Neural cell (in vitro differentiated cells): ENCODE results near the gene CHST8. TPM values are rescaled to one million over a fixed set of nuclear protein-coding genes. Genes with fewer than 3 reads are reported as not detected.
A peak's percentile ranks its signal among the peaks of the same experiment; 100 is the strongest.

Experiments
- H2AFZ ChIP-seq: fragments of 200-600, 300-800 bp; sonication (generic), shearing (Covaris generic); 2 replicates; pipeline ENCODE4 v1.6.0; 2014; ENCODE audit warnings: low read depth, mild to moderate bottlenecking, antibody characterized with exemption, low read length, moderate library complexity
- H3F3A ChIP-seq: fragments of 200-600 bp; shearing (Covaris generic); 2 replicates; pipeline ENCODE4 v1.6.1; 2016; ENCODE audit warnings: mild to moderate bottlenecking, moderate library complexity, mixed read lengths, antibody characterized with exemption, low read length; ENCODE audit not compliant: insufficient read depth, poor library complexity, severe bottlenecking
- H3K27ac ChIP-seq: fragments of 200-600, 300-800 bp; sonication (generic), shearing (Covaris generic); 2 replicates; pipeline ENCODE4 v1.5.1; 2014; ENCODE audit warnings: mild to moderate bottlenecking, low read length, moderate library complexity
- H3K27me3 ChIP-seq: fragments of 300-800, 200-600 bp; sonication (generic), shearing (Covaris generic); 2 replicates; pipeline ENCODE4 v1.6.0; 2014; ENCODE audit warnings: mild to moderate bottlenecking, low read depth, low read length, moderate library complexity; ENCODE audit not compliant: insufficient read depth
- H3K36me3 ChIP-seq: fragments of 300-800, 200-600 bp; sonication (generic), shearing (Covaris generic); 2 replicates; pipeline ENCODE4 v1.5.1; 2014; ENCODE audit warnings: mild to moderate bottlenecking, antibody characterized with exemption, low read length, moderate library complexity; ENCODE audit not compliant: insufficient read depth
- H3K4me2 ChIP-seq: fragments of 300-800, 200-600 bp; sonication (generic), shearing (Covaris generic); 2 replicates; pipeline ENCODE4 v1.6.0; 2014; ENCODE audit warnings: mild to moderate bottlenecking, low read length
- H3K4me3 ChIP-seq: fragments of 300-800, 200-600 bp; sonication (generic), shearing (Covaris generic); 2 replicates; pipeline ENCODE4 v1.5.1; 2014; ENCODE audit warnings: mild to moderate bottlenecking, low read length, moderate library complexity
- H3K79me2 ChIP-seq: fragments of 200-600 bp; shearing (Covaris generic); replicated peaks from 2 replicates; pipeline ENCODE4 v1.6.0; 2014; ENCODE audit warnings: mild to moderate bottlenecking, low read length, moderate library complexity; ENCODE audit not compliant: insufficient read depth
- H3K9ac ChIP-seq: fragments of 300-800, 200-600 bp; sonication (generic), shearing (Covaris generic); 2 replicates; pipeline ENCODE4 v1.6.1; 2016; ENCODE audit warnings: mild to moderate bottlenecking, low read length, mixed read lengths
- H3K9me2 ChIP-seq: fragments of 200-600 bp; shearing (Covaris generic); 2 replicates; pipeline ENCODE4 v1.6.1; 2016; ENCODE audit warnings: mild to moderate bottlenecking, low read length, mixed read lengths; ENCODE audit not compliant: insufficient read depth
- H3K9me3 ChIP-seq: fragments of 200-600, 300-800 bp; sonication (generic), shearing (Covaris generic); 2 replicates; pipeline ENCODE4 v1.6.1; 2016; ENCODE audit warnings: mild to moderate bottlenecking, mixed run types, low read length, moderate library complexity, mixed read lengths
- H4K20me1 ChIP-seq: fragments of 200-600 bp; shearing (Covaris generic); 2 replicates; pipeline ENCODE4 v1.6.1; 2016; ENCODE audit warnings: mild to moderate bottlenecking, mixed run types; ENCODE audit not compliant: insufficient read depth
- EP300 ChIP-seq: fragments of 450-650 bp; conservative IDR thresholded peaks from 2 replicates; pipeline ENCODE4 v1.6.1; 2014; ENCODE audit warnings: antibody characterized with exemption, mild to moderate bottlenecking, moderate library complexity; ENCODE audit not compliant: poor library complexity, severe bottlenecking
- EZH2 ChIP-seq: fragments of 200-600, 300-800 bp; shearing (Covaris generic), sonication (generic); IDR thresholded peaks from 2 replicates; pipeline ENCODE4 v1.6.1; 2014; ENCODE audit warnings: antibody characterized with exemption, low read length, borderline replicate concordance, mild to moderate bottlenecking; ENCODE audit not compliant: insufficient read depth, poor library complexity, severe bottlenecking
- MXI1 ChIP-seq: fragments of 450-650 bp; conservative IDR thresholded peaks from 2 replicates; pipeline ENCODE4 v1.6.1; 2014; ENCODE audit warnings: antibody characterized with exemption, mild to moderate bottlenecking; ENCODE audit not compliant: poor library complexity, severe bottlenecking
- POLR2AphosphoS5 ChIP-seq: IDR thresholded peaks from 2 replicates; pipeline ENCODE4 v1.6.1; 2012
- RAD21 ChIP-seq: fragments of 450-650 bp; conservative IDR thresholded peaks from 2 replicates; pipeline ENCODE4 v1.6.1; 2014; ENCODE audit warnings: antibody characterized with exemption, mild to moderate bottlenecking, moderate library complexity
- REST ChIP-seq: IDR thresholded peaks from 2 replicates; pipeline ENCODE4 v1.6.1; 2012; ENCODE audit warnings: borderline replicate concordance
- SMC3 ChIP-seq: fragments of 450-650 bp; conservative IDR thresholded peaks from 2 replicates; pipeline ENCODE4 v1.6.1; 2014; ENCODE audit warnings: antibody characterized with exemption, mild to moderate bottlenecking, moderate library complexity; ENCODE audit not compliant: poor library complexity
- TAF1 ChIP-seq: IDR thresholded peaks from 2 replicates; pipeline ENCODE4 v1.6.1; 2012; ENCODE audit warnings: low read depth
- polyA plus RNA-seq: library from polyadenylated mRNA; depleted of rRNA; stranded (reverse); fragments of >200 nt; gene quantifications from 2 replicates; pipeline ENCODE4 v1.2.3, GENCODE V29; 2014
- TF ChIP-seq, protein P1 (sequence below): fragments of 450-650 bp; IDR thresholded peaks from 2 replicates; pipeline ENCODE4 v1.5.1; 2014; ENCODE audit warnings: antibody characterized with exemption, mild to moderate bottlenecking, moderate library complexity; ENCODE audit not compliant: poor library complexity, severe bottlenecking

CHST8 gene
- polyA plus RNA-seq, 1 donor from 2014 or later: 7.1 TPM

GRCh38 chr19:33789344-33789743 lies 167.6 kb downstream of the CHST8 start:
- Histone ChIP-seq H3K9ac (no peak overlapping the region), H2AFZ (no peak overlapping the region), H3K27me3 (no peaks in the 10 kb centered on the region), H3K9me3 (no peaks in the 10 kb centered on the region), H3K27ac (no peak overlapping the region), H3K36me3 (no peaks in the 10 kb centered on the region), H3K4me2 (no peak overlapping the region), H3K4me3 (no peak overlapping the region), H3F3A (no peaks in the 10 kb centered on the region), H3K79me2 (no peaks in the 10 kb centered on the region), H3K9me2 (no peaks in the 10 kb centered on the region), H4K20me1 (no peaks in the 10 kb centered on the region)
- TF ChIP-seq POLR2AphosphoS5 (no peak), TAF1 (no peak), EZH2 (no peak), RAD21 (no peak), EP300 (no peak), REST (no peak), SMC3 (no peak), MXI1 (no peak)
- TF ChIP-seq, protein P1, sequence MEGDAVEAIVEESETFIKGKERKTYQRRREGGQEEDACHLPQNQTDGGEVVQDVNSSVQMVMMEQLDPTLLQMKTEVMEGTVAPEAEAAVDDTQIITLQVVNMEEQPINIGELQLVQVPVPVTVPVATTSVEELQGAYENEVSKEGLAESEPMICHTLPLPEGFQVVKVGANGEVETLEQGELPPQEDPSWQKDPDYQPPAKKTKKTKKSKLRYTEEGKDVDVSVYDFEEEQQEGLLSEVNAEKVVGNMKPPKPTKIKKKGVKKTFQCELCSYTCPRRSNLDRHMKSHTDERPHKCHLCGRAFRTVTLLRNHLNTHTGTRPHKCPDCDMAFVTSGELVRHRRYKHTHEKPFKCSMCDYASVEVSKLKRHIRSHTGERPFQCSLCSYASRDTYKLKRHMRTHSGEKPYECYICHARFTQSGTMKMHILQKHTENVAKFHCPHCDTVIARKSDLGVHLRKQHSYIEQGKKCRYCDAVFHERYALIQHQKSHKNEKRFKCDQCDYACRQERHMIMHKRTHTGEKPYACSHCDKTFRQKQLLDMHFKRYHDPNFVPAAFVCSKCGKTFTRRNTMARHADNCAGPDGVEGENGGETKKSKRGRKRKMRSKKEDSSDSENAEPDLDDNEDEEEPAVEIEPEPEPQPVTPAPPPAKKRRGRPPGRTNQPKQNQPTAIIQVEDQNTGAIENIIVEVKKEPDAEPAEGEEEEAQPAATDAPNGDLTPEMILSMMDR: no peak

- no peaks in the 10 kb centered on the region for H3K36me3 ChIP-seq
- H3K9ac ChIP-seq: peak overlapping the region; percentile 90
- H3K9me3 ChIP-seq: no peaks in the 10 kb centered on the region
- H3K27me3 ChIP-seq: no peaks in the 10 kb centered on the region
- no peak overlapping the region for H3K4me2 ChIP-seq
- H4K20me1 ChIP-seq: no peaks in the 10 kb centered on the region
- H3K4me3 ChIP-seq: peak overlapping the region; percentile 89
- TF ChIP-seq REST: no peak
- TF ChIP-seq EZH2: no peak
- no peak for TF ChIP-seq TAF1
- no peak for TF ChIP-seq SMC3
- TF ChIP-seq, protein P1: no peak
- no peaks in the 10 kb centered on the region for H3F3A ChIP-seq
- no peak overlapping the region for H3K27ac ChIP-seq
- H2AFZ ChIP-seq: no peak overlapping the region
- no peaks in the 10 kb centered on the region for H3K79me2 ChIP-seq
- H3K9me2 ChIP-seq: no peaks in the 10 kb centered on the region
Observed at GRCh38 chr19:33794683-33795369, 173.1 kb downstream of the CHST8 start.
